Type B pancreatic cell (in vitro differentiated cells): ENCODE measurements around the gene CHAC1. TPM values are rescaled to one million over a fixed set of nuclear protein-coding genes. Genes with fewer than 3 reads are reported as not detected.
A peak's percentile ranks its signal among the peaks of the same experiment; 100 is the strongest.

Source experiments
- DNase-seq: peaks from one replicate; pipeline ENCODE4 v3.0.0; 2021; ENCODE audit warnings: mixed read lengths; ENCODE audit not compliant: unreplicated experiment; ENCODE audit errors: extremely low spot score
- H3K27ac Mint-ChIP-seq: 2 replicates; pipeline ENCODE4 v1.8.0; 2021; ENCODE audit warnings: mild to moderate bottlenecking, mixed read lengths
- H3K27me3 Mint-ChIP-seq: 2 replicates; pipeline ENCODE4 v1.8.0; 2021; ENCODE audit warnings: mixed read lengths
- H3K36me3 Mint-ChIP-seq: 2 replicates; pipeline ENCODE4 v1.8.0; 2021; ENCODE audit warnings: mixed read lengths
- H3K4me1 Mint-ChIP-seq: one replicate; pipeline ENCODE4 v1.8.0; 2021; ENCODE audit warnings: mixed read lengths; ENCODE audit not compliant: unreplicated experiment
- H3K4me3 Mint-ChIP-seq: 2 replicates; pipeline ENCODE4 v1.8.0; 2021; ENCODE audit warnings: mild to moderate bottlenecking, mixed read lengths
- H3K9me3 Mint-ChIP-seq: 2 replicates; pipeline ENCODE4 v1.8.0; 2021; ENCODE audit warnings: mixed read lengths
- total RNA-seq: library from RNA; stranded (reverse); gene quantifications from 2 replicates; pipeline ENCODE4 v1.2.1, GENCODE V29; 2021; ENCODE audit warnings: low replicate concordance
- TF ChIP-seq, protein P1 (sequence below): fragments of 200-600 bp; sonication (generic); conservative IDR thresholded peaks from 2 replicates; pipeline ENCODE4 v1.5.0; 2021; ENCODE audit warnings: antibody characterized with exemption, mild to moderate bottlenecking

CHAC1 gene
- total RNA-seq, 1 donor from 2014 or later = 7.8 TPM

DNA sequence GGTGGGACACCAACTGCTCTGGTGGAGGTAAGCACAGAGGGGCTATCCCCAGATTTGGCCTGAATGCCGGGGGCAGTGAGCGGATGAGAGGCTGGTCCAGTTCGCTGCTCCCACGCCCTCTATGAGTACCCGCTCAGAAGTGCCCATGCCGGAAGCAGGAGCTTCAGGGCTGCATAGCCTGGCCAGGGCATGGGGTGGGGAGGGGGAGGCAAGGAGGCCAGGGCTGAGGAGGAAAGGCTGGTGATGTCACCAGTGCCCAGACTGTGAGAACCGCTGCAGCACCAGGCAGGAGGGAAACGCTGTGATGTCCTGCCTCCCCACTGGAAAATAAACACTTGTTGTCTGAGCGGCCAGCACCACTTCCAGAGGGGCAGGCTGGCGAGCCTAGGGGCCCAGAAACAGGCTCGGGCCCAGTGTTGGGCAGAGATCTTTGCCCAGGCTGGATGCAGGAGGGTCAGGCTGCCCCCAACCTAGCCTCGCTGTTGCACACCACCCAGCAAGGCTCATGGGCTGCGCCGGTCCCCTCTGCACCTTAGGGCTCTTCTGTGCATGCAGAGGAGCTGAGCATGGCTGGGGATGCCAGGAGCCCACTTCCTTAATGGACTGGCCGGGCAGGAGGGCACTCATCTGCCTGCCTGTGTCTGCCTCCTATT is 35.0 kb upstream of the CHAC1 start:
- peaks cover 31% of the 10 kb centered on the region for H3K27me3 Mint-ChIP-seq
- H3K36me3 Mint-ChIP-seq = no peaks in the 10 kb centered on the region
- peak; percentile 63 for DNase-seq
- no peak overlapping the region for H3K27ac Mint-ChIP-seq
- TF ChIP-seq, protein P1, sequence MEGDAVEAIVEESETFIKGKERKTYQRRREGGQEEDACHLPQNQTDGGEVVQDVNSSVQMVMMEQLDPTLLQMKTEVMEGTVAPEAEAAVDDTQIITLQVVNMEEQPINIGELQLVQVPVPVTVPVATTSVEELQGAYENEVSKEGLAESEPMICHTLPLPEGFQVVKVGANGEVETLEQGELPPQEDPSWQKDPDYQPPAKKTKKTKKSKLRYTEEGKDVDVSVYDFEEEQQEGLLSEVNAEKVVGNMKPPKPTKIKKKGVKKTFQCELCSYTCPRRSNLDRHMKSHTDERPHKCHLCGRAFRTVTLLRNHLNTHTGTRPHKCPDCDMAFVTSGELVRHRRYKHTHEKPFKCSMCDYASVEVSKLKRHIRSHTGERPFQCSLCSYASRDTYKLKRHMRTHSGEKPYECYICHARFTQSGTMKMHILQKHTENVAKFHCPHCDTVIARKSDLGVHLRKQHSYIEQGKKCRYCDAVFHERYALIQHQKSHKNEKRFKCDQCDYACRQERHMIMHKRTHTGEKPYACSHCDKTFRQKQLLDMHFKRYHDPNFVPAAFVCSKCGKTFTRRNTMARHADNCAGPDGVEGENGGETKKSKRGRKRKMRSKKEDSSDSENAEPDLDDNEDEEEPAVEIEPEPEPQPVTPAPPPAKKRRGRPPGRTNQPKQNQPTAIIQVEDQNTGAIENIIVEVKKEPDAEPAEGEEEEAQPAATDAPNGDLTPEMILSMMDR = no peak
- H3K4me1 Mint-ChIP-seq = no peaks in the 10 kb centered on the region
- H3K9me3 Mint-ChIP-seq = no peaks in the 10 kb centered on the region
- no peak overlapping the region for H3K4me3 Mint-ChIP-seq

DNA sequence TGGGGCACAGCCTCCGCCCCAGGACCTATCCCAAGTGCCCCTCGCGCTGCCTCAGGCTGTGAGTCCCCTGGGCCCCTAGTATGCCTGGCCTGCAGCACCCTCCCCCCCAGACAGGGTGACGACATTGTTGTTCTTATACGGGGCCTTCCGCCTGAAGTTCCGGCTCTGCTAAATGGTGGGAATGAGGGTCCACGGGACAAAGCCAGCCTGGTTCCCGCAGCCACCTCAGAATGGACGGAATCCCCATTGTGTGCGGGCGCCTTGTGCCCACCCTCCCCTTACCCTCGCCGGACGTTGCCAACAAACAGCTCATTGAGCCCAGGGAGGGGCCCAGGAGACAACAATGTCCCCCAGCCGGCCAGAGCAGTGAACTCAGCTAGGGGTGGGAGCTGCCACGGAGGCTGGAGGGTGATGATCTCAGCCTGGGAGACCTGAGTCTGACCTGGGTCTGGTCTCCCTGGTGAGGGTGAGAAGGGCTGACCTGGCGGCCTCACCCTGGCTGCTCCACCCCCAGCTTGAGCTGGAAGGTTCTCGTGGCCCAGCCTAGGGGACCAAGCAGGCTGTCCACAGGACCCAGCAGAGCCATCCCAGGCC is 34.4 kb upstream of the CHAC1 start:
- Mint-ChIP-seq H3K4me1 (no peaks in the 10 kb centered on the region), H3K36me3 (no peaks in the 10 kb centered on the region), H3K27ac (no peak overlapping the region), H3K9me3 (no peaks in the 10 kb centered on the region), H3K27me3 (peaks cover 36% of the 10 kb centered on the region), H3K4me3 (no peak overlapping the region)
- TF ChIP-seq, protein P1 = no peak
- DNase-seq = no peak

DNA sequence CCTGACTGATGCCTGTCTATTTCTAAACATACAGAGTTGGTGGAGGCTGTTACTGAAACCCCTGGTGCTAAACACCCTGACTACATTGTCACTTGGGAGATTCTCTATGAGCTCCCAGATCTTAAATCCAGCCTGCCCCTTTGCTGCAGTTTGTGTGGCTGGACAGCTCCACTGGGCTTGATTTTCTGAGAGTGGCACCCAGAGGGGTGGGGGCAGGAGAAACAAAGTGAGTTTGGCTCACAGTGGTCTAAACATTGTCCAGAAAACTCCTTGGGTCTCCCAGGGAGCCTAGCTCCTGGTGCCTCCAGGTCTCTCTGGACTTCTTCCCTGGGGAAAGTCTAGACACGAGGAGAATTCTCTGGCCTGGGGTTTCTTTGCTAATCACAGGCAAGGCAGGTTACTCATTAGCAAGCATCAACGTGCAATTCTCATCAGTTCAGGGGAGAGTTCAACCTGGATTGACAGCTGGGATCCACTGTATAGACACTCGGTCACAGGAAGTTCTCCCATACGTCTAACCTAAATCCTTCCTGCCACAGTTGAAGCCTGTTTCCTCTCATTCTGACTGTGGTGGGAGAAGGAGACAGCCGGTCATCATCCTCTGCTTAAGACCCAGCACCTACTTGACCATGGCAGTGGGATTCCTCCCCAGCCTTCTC is 31.2 kb upstream of the CHAC1 start:
- Mint-ChIP-seq H3K27ac (no peak overlapping the region), H3K4me3 (no peak overlapping the region), H3K36me3 (no peaks in the 10 kb centered on the region), H3K4me1 (peaks cover 6% of the 10 kb centered on the region), H3K9me3 (no peaks in the 10 kb centered on the region), H3K27me3 (peaks cover 61% of the 10 kb centered on the region)
- TF ChIP-seq, protein P1 = no peak
- DNase-seq = no peak

DNA sequence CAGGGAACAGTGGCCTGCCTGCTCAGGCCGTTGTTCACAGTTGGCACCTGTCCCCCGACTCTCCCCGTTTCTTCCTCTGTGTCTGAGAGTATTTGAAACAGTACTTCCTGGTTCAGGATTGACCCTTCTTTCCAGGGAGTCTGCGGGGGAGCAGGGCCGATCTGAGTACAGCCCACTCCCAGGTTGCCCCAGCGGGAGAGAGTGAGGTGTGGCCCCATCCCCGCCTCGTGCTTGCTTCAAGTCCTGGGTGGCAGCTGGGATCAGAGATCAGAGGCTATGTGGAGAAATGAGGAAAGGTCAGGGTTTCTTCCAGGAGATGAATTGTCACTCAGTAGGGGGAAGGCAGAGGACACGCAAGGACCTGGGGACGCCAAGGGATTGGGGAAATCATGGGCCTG is 30.7 kb upstream of the CHAC1 start:
- H3K27ac Mint-ChIP-seq = no peak overlapping the region
- peaks cover 9% of the 10 kb centered on the region for H3K4me1 Mint-ChIP-seq
- H3K4me3 Mint-ChIP-seq = no peak overlapping the region
- no peaks in the 10 kb centered on the region for H3K36me3 Mint-ChIP-seq
- DNase-seq = no peak
- H3K27me3 Mint-ChIP-seq = peaks cover 64% of the 10 kb centered on the region
- H3K9me3 Mint-ChIP-seq = no peaks in the 10 kb centered on the region
- TF ChIP-seq, protein P1 = no peak

DNA sequence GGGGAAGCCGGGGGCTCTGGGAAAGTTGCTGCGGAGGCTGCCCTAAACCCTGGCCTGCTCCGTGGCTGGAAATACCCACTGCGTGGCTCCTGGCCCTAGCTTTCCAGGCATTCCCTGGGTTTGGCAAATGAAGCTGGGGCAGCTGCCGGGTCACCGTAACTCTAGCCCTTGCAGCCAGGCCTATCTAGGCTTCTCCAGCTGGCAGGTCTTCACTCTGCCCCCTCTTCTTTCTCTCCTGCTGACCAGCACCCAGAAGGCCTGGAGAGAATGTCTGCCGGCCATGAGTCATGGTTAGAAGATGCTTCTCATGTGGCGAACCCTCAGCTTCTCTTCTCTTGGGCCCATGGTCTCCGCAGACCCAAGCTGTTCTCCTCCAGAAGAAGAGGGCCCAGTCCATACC is 29.7 kb upstream of the CHAC1 start:
- Mint-ChIP-seq H3K4me1 (peaks cover 9% of the 10 kb centered on the region), H3K9me3 (no peaks in the 10 kb centered on the region), H3K27me3 (peaks cover 72% of the 10 kb centered on the region), H3K36me3 (no peaks in the 10 kb centered on the region), H3K4me3 (no peak overlapping the region), H3K27ac (no peak overlapping the region)
- TF ChIP-seq, protein P1 = no peak
- DNase-seq = no peak
